ENCODE measurements around the gene S100Z. TPM values are rescaled to one million over a fixed set of nuclear protein-coding genes. Genes with fewer than 3 reads are reported as not detected.

Gene S100Z
- 0.32 to 0.80 TPM (median 0.62 TPM) in 3 replicates for total RNA-seq

GRCh38 chr5:76849419-76850291, at the start of gene S100Z:
Gene S100Z, plus strand, starts transcription at chr5:76850014. Its CDS starts 25,346 bp downstream, at chr5:76875360.
- H3K4me3 Mint-ChIP-seq, result no peak within 1 kb of the TSS
- H3K9me3 Mint-ChIP-seq, result peaks cover 11% of the 10 kb centered on the region
- H3K27me3 Mint-ChIP-seq (ENCODE audit: low read depth), result no peaks in the 10 kb centered on the region
- DNase-seq (ENCODE audit: low spot score in 2 of 2, unreplicated experiment in 2 of 2), result no peak
- TF ChIP-seq, protein P1, sequence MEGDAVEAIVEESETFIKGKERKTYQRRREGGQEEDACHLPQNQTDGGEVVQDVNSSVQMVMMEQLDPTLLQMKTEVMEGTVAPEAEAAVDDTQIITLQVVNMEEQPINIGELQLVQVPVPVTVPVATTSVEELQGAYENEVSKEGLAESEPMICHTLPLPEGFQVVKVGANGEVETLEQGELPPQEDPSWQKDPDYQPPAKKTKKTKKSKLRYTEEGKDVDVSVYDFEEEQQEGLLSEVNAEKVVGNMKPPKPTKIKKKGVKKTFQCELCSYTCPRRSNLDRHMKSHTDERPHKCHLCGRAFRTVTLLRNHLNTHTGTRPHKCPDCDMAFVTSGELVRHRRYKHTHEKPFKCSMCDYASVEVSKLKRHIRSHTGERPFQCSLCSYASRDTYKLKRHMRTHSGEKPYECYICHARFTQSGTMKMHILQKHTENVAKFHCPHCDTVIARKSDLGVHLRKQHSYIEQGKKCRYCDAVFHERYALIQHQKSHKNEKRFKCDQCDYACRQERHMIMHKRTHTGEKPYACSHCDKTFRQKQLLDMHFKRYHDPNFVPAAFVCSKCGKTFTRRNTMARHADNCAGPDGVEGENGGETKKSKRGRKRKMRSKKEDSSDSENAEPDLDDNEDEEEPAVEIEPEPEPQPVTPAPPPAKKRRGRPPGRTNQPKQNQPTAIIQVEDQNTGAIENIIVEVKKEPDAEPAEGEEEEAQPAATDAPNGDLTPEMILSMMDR (IDR thresholded peaks at IDR 0.05; ENCODE audit: unreplicated experiment), result no peak
- H3K4me1 Mint-ChIP-seq, result peaks cover 8% of the 10 kb centered on the region
- H3K36me3 Mint-ChIP-seq, result no peaks in the 10 kb centered on the region
- H3K27ac Mint-ChIP-seq, result no peak within 1 kb of the TSS

- Mint-ChIP-seq H3K4me1 (peaks cover 7% of the 10 kb centered on the region), H3K36me3 (no peaks in the 10 kb centered on the region), H3K9me3 (no peaks in the 10 kb centered on the region), H3K27me3 (ENCODE audit: low read depth) (no peaks in the 10 kb centered on the region), H3K4me3 (no peak overlapping the region), H3K27ac (no peak overlapping the region)
- no peak for DNase-seq (ENCODE audit: low spot score in 2 of 2, unreplicated experiment in 2 of 2)
- TF ChIP-seq, protein P1 (IDR thresholded peaks at IDR 0.05; ENCODE audit: unreplicated experiment), result no peak
These were observed 49.2 kb upstream of the S100Z start for GRCh38 chr5:76800579-76800978.

DNA sequence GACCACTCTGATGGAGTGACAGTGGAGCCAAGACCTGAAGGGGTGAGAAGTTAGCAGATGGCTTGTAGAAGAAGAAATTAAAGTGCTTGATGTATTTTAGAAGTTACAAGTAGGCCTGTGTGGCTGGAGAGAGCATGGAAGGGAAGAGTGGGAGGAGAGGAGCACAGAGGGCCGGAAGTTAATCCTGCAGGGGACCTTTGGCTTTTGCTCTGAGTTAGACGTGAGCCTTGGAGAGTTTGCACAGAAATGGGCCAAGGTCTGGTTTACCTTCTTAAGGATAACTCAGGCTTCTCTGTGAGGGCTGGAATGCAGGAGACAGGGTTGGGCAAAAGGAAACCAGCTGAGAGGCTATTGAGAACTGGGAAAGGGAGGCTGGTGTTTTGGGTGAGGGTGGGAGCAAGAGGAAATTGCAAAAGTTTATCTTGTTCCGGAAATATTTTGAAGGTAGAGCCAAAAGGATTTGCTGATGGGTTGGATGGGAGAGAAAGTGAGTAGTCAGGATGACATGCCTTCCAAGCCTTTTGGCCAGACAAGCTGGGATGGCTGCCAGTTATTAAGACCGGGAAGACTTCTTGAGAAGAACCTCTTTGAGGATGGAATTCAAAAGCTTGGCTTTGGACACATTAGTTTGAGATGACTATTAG, 48.5 kb upstream of the S100Z start:
- H3K27ac Mint-ChIP-seq, result no peak overlapping the region
- H3K36me3 Mint-ChIP-seq, result no peaks in the 10 kb centered on the region
- TF ChIP-seq, protein P1 (IDR thresholded peaks at IDR 0.05; ENCODE audit: unreplicated experiment), result no peak
- H3K4me3 Mint-ChIP-seq, result no peak overlapping the region
- H3K27me3 Mint-ChIP-seq (ENCODE audit: low read depth), result peaks cover under 1% of the 10 kb centered on the region
- no peaks in the 10 kb centered on the region for H3K9me3 Mint-ChIP-seq
- no peak for DNase-seq (ENCODE audit: low spot score in 2 of 2, unreplicated experiment in 2 of 2)
- peaks cover 12% of the 10 kb centered on the region for H3K4me1 Mint-ChIP-seq

DNA sequence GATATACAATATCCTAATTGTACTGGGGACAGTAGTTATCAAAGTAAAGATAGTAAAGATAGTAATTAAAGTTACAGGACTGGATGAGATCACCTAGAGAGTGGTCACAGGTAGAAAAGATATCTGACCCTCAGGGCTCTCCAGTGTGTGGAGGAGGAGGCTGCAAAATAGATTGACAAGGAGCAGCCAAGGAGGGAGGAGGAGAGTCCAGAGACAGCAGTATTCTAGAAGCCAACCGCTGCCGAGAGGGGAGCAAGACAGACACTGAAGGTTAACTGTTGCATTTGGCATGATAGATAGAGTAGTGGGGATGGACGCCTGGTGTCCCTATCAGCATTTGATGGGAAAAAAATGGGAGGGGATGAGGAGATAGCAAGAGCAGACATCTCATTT, 48.0 kb upstream of the S100Z start:
- DNase-seq (ENCODE audit: low spot score in 2 of 2, unreplicated experiment in 2 of 2), result no peak
- no peak overlapping the region for H3K4me3 Mint-ChIP-seq
- peaks cover 3% of the 10 kb centered on the region for H3K27me3 Mint-ChIP-seq (ENCODE audit: low read depth)
- peaks cover 14% of the 10 kb centered on the region for H3K4me1 Mint-ChIP-seq
- TF ChIP-seq, protein P1 (IDR thresholded peaks at IDR 0.05; ENCODE audit: unreplicated experiment), result no peak
- H3K36me3 Mint-ChIP-seq, result no peaks in the 10 kb centered on the region
- H3K9me3 Mint-ChIP-seq, result no peaks in the 10 kb centered on the region
- H3K27ac Mint-ChIP-seq, result no peak overlapping the region

DNA sequence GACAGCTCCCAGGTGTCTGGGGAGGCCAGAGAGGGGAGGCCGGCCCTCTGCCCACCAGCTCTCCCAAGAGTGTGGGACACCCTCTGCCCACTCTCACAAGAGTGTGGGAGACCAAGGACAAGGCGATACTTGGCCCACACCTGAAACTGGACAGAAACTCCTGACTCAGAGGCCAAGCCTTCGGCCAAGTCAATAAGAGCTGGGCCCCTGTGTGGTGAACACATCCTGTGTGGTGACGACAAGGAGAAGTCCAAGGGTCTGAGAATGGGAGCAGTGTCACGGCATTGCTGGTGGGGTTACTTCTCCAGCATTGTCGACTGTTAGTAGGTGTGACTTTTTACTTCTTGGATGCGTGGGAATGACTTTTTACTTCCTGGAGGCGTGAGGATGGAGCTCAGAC, 45.5 kb upstream of the S100Z start:
- no peak for DNase-seq (ENCODE audit: low spot score in 2 of 2, unreplicated experiment in 2 of 2)
- Mint-ChIP-seq H3K4me1 (peaks cover 19% of the 10 kb centered on the region), H3K27ac (no peak overlapping the region), H3K36me3 (no peaks in the 10 kb centered on the region), H3K27me3 (ENCODE audit: low read depth) (peaks cover 5% of the 10 kb centered on the region), H3K4me3 (no peak overlapping the region), H3K9me3 (no peaks in the 10 kb centered on the region)
- TF ChIP-seq, protein P1 (IDR thresholded peaks at IDR 0.05; ENCODE audit: unreplicated experiment), result no peak
